Immature natural killer cell (primary cell): ENCODE results near the gene NUDT11. TPM values are rescaled to one million over a fixed set of nuclear protein-coding genes. Genes with fewer than 3 reads are reported as not detected.
"Not testable (repeated sequence)": the region's sequence is repeated elsewhere in the genome, so short reads cannot be mapped to it uniquely, and the experiment has no call there.

Experiments used
- DNase-seq, 3 donors: peaks; one replicate each; pipeline ENCODE4 v3.0.0; 2022; ENCODE audit warnings: mixed read lengths in 1 of 3
- H3K27ac Mint-ChIP-seq, 6 donors: one replicate each; pipeline ENCODE4 v1.8.0; 2020; ENCODE audit warnings: mixed read lengths in 6 of 6, mild to moderate bottlenecking in 5 of 6, inconsistent platforms in 4 of 6, moderate library complexity in 3 of 6
- H3K27me3 Mint-ChIP-seq, 3 donors: one replicate each; pipeline ENCODE4 v1.8.0; 2020 to 2021; ENCODE audit warnings: low read depth in 3 of 3, mild to moderate bottlenecking in 3 of 3, mixed read lengths in 3 of 3, moderate library complexity in 3 of 3, inconsistent platforms in 1 of 3
- H3K36me3 Mint-ChIP-seq, 3 donors: one replicate each; pipeline ENCODE4 v1.8.0; 2020; ENCODE audit warnings: mixed read lengths in 3 of 3, inconsistent platforms in 2 of 3, mild to moderate bottlenecking in 2 of 3
- H3K4me1 Mint-ChIP-seq, 2 donors: one replicate each; pipeline ENCODE4 v1.8.0; 2020; ENCODE audit warnings: inconsistent platforms in 2 of 2, mild to moderate bottlenecking in 2 of 2, mixed read lengths in 2 of 2, moderate library complexity in 1 of 2
- H3K4me3 Mint-ChIP-seq, 5 donors: one replicate each; pipeline ENCODE4 v1.8.0; 2020; ENCODE audit warnings: mild to moderate bottlenecking in 5 of 5, mixed read lengths in 5 of 5, inconsistent platforms in 3 of 5, moderate library complexity in 3 of 5
- H3K9me3 Mint-ChIP-seq, 6 donors: one replicate each; pipeline ENCODE4 v1.8.0; 2020; ENCODE audit warnings: mild to moderate bottlenecking in 6 of 6, mixed read lengths in 6 of 6, inconsistent platforms in 4 of 6, moderate library complexity in 3 of 6
- polyA plus RNA-seq, 3 donors: library from polyadenylated mRNA; unstranded; fragments of 300-500 nt; fragmentation: Illumina TruSeq; gene quantifications; one replicate each; pipeline ENCODE4 v1.2.3, GENCODE V29; 2021

NUDT11 gene
- 1 to 10 TPM; 3.8 to 8.9 (median 5.6) TPM for polyA plus RNA-seq

GRCh38 chrX:51496501-51497291 is at the start of gene NUDT11:
TSS of gene NUDT11 (minus strand) at chrX:51496592. CDS start at chrX:51496444, 148 bp downstream.
- DNase-seq, result peak; percentile 41 to 52 (median 48)
- Mint-ChIP-seq H3K27me3 (peaks cover 2 to 7% (median 4%) of the 10 kb centered on the region in 3 donors), H3K9me3 (peaks cover 0 to 3% (median 0%) of the 10 kb centered on the region in 6 donors), H3K4me3 (peak within 1 kb of the TSS; percentile 82 to 90 (median 84)), H3K27ac (peak within 1 kb of the TSS in 5 of 6 donors; percentile 33 to 85 (median 65)), H3K4me1 (peaks cover 10 to 16% of the 10 kb centered on the region in 2 donors), H3K36me3 (peaks cover 0 to 4% (median 0%) of the 10 kb centered on the region in 3 donors)

DNA sequence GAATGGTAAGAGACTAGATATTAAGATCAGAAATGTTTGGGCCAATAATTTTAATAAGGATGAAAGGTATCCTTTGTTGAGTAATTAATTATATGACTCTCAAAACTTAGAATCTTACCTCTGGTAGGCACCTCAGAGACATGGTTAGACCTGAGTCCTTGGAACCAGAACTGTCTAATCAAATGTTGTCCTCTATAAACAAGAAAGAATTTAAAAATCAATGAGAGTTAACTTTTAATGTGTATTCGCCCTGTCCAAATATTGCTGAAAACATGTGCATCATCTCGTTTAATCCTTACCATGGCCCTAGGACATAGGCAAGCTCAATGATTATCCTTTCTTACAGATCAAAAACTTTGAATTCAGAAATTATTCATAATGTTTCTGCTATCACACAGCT is 24.0 kb upstream of the NUDT11 start:
- Mint-ChIP-seq H3K36me3 (no peaks in the 10 kb centered on the region), H3K9me3 (peaks cover 0 to 1% (median 0%) of the 10 kb centered on the region in 6 donors), H3K4me3 (no peak overlapping the region), H3K27ac (no peak overlapping the region), H3K27me3 (peaks cover 2 to 5% (median 3%) of the 10 kb centered on the region in 3 donors), H3K4me1 (no peaks in the 10 kb centered on the region)
- DNase-seq, result no peak

GRCh38 chrX:51519131-51519530 is 22.7 kb upstream of the NUDT11 start:
- H3K27me3 Mint-ChIP-seq, H3K4me3 Mint-ChIP-seq, H3K9me3 Mint-ChIP-seq, H3K4me1 Mint-ChIP-seq, DNase-seq, H3K36me3 Mint-ChIP-seq, H3K27ac Mint-ChIP-seq: not testable (repeated sequence)

- Mint-ChIP-seq H3K4me1 (no peaks in the 10 kb centered on the region), H3K4me3 (no peak overlapping the region), H3K27me3 (peaks cover 0 to 13% (median 7%) of the 10 kb centered on the region in 3 donors), H3K27ac (no peak overlapping the region), H3K9me3 (peaks cover 0 to 2% (median 0%) of the 10 kb centered on the region in 6 donors), H3K36me3 (no peaks in the 10 kb centered on the region)
- DNase-seq, result no peak
These were observed 11.2 kb upstream of the NUDT11 start for GRCh38 chrX:51507551-51507950.

GRCh38 chrX:51495701-51496488 is 497 bp downstream of the NUDT11 start:
- not testable (repeated sequence) for H3K27me3 Mint-ChIP-seq
- Mint-ChIP-seq H3K27ac (peak overlapping the region in 3 of 6 donors; percentile 22 to 65 (median 34)), H3K4me1 (peaks cover 10 to 16% of the 10 kb centered on the region in 2 donors)

GRCh38 chrX:51494409-51494808 is 2.0 kb downstream of the NUDT11 start:
- Mint-ChIP-seq H3K36me3 (peaks cover 0 to 4% (median 0%) of the 10 kb centered on the region in 3 donors), H3K27me3 (peaks cover 2 to 4% (median 4%) of the 10 kb centered on the region in 3 donors), H3K4me1 (peaks cover 10 to 16% of the 10 kb centered on the region in 2 donors), H3K9me3 (peaks cover 0 to 3% (median 0%) of the 10 kb centered on the region in 6 donors), H3K27ac (no peak overlapping the region), H3K4me3 (peak overlapping the region in 4 of 5 donors; percentile 1 to 84 (median 36))
- DNase-seq, result no peak

More at GRCh38 chrX:51495701-51496488, 497 bp downstream of the NUDT11 start:
- H3K4me3 Mint-ChIP-seq, result peak overlapping the region; percentile 80 to 85 (median 84)
- not testable (repeated sequence) for H3K36me3 Mint-ChIP-seq, H3K9me3 Mint-ChIP-seq
- peak in 1 of 3 donors; percentile 1 for DNase-seq

- Mint-ChIP-seq H3K27ac (no peak overlapping the region), H3K36me3 (no peaks in the 10 kb centered on the region), H3K27me3 (peaks cover 0 to 2% (median 0%) of the 10 kb centered on the region in 3 donors), H3K9me3 (no peaks in the 10 kb centered on the region), H3K4me3 (no peak overlapping the region), H3K4me1 (no peaks in the 10 kb centered on the region)
- DNase-seq, result no peak
These were observed 8.5 kb downstream of the NUDT11 start for GRCh38 chrX:51487960-51488267.

DNA sequence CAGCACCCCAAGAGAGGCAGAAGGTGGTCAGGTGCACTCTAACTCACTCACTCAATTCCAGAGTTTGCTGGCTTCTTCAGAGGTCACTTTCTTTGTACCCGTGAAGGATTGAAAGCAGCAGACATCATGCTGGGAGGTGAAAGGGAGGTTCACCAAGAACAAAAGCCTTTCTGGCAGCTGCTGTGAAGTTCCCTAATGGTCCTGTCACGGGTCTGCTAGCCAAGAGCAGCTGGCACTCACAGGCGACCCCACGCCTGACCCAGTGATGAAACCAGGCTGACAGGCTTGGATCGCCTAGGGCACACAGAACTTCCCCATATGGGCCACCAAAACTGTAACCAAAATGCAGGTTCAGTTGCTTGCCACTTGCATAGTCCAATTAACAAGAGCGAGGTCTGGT is 11.8 kb downstream of the NUDT11 start:
- DNase-seq, result no peak
- no peak overlapping the region for H3K27ac Mint-ChIP-seq
- H3K4me1 Mint-ChIP-seq, result no peaks in the 10 kb centered on the region
- H3K27me3 Mint-ChIP-seq, result peaks cover 0 to 5% (median 2%) of the 10 kb centered on the region in 3 donors
- H3K9me3 Mint-ChIP-seq, result no peaks in the 10 kb centered on the region
- H3K4me3 Mint-ChIP-seq, result no peak overlapping the region
- H3K36me3 Mint-ChIP-seq, result no peaks in the 10 kb centered on the region

GRCh38 chrX:51482411-51482810 is 14.0 kb downstream of the NUDT11 start:
- H3K27ac Mint-ChIP-seq, H3K9me3 Mint-ChIP-seq, H3K27me3 Mint-ChIP-seq, H3K4me3 Mint-ChIP-seq, H3K4me1 Mint-ChIP-seq, DNase-seq, H3K36me3 Mint-ChIP-seq: not testable (repeated sequence)

- Mint-ChIP-seq H3K9me3 (no peaks in the 10 kb centered on the region), H3K36me3 (no peaks in the 10 kb centered on the region)
These were observed 19.5 kb downstream of the NUDT11 start for GRCh38 chrX:51476930-51477329.

DNA sequence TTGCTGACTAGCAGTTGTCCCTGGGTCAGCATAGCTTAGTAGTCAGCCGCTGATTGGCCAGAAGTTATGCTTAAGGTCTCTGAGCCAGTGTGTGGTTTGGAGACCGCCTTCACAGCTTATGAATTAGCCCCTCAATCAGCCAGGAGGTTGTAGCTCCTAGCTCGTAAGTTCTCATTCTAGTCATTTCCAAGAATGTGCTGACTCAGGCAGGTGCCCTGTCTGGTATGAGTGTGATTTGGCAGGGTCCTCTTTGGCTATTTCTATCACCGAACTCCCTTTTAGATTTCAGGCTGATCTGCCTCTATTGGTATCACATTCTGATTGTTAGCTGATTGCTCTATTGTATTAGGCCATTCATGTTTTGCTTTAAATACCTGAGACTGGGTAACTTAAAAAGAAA is 33.1 kb downstream of the NUDT11 start:
- Mint-ChIP-seq H3K27me3 (peaks cover 0 to 8% (median 4%) of the 10 kb centered on the region in 3 donors), H3K4me3 (no peak overlapping the region), H3K4me1 (no peaks in the 10 kb centered on the region), H3K36me3 (no peaks in the 10 kb centered on the region), H3K27ac (no peak overlapping the region), H3K9me3 (no peaks in the 10 kb centered on the region)
- DNase-seq, result no peak

More at GRCh38 chrX:51476930-51477329, 19.5 kb downstream of the NUDT11 start:
- Mint-ChIP-seq H3K27ac (no peak overlapping the region), H3K4me3 (no peak overlapping the region), H3K4me1 (no peaks in the 10 kb centered on the region), H3K27me3 (peaks cover 0 to 13% (median 2%) of the 10 kb centered on the region in 3 donors)
- no peak for DNase-seq

DNA sequence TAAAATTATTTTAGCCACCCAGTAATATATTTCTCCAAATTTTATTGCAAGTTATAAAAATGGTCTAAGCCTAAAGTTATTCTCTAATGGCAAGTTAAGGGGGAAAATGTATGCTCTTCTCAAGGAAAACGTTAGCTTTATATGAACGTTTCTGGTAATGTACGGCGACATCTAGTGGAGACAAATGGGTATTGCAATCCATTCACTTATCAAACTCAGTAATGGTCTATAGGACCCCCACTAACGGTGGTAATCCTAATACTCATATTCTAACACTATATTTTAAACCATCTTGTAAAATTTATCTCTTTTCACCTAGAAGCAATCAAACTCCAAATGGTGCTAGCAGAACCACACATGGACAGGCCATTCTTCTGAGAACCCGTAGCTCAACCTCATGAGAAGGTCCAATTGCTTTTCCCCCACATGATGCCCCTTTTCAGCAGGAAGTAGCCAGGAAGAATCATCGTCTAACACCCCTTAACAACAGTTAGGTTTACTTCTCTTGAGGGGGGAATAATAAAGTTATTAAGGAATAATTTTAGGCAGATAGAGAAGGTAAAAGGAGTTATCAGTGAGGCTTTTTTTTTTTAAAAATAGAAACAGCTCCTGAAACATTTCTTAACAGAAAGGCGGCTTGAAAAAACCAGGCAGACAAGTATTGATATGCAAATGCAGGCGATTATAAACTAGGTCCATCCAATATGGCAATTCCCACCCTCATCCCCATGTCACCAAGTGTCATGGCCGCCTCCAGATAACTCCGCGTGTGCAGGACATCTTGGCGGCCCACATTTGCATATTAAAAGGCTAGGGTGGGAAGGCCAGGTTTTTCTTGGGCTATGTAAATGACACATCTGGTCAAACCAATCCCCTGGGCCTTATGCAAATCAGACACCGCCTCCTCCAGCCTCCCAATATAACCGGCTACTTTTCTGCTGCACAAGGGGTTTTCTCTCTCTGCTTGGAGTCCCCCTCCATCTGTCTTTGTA is 35.0 kb downstream of the NUDT11 start:
- no peaks in the 10 kb centered on the region for H3K4me1 Mint-ChIP-seq
- peak; percentile 22 to 40 (median 39) for DNase-seq

GRCh38 chrX:51459125-51459524 is 37.3 kb downstream of the NUDT11 start:
- H3K4me3 Mint-ChIP-seq, result no peak overlapping the region
- no peaks in the 10 kb centered on the region for H3K36me3 Mint-ChIP-seq
- no peak overlapping the region for H3K27ac Mint-ChIP-seq
- no peaks in the 10 kb centered on the region for H3K9me3 Mint-ChIP-seq
- DNase-seq, result peak in 2 of 3 donors; percentile 10
- no peaks in the 10 kb centered on the region for H3K4me1 Mint-ChIP-seq
- H3K27me3 Mint-ChIP-seq, result peaks cover 0 to 11% (median 4%) of the 10 kb centered on the region in 3 donors

More for the DNA sequence above, 35.0 kb downstream of the NUDT11 start:
- H3K36me3 Mint-ChIP-seq, result no peaks in the 10 kb centered on the region
- H3K27me3 Mint-ChIP-seq, result peaks cover 0 to 8% (median 4%) of the 10 kb centered on the region in 3 donors
- no peak overlapping the region for H3K4me3 Mint-ChIP-seq
- H3K9me3 Mint-ChIP-seq, result no peaks in the 10 kb centered on the region
- no peak overlapping the region for H3K27ac Mint-ChIP-seq
